ENCODE data around the gene HTR1E.

GRCh38 chr6:87016772-87017171, 79.4 kb downstream of the HTR1E start:
- TF ChIP-seq CTCF (conservative IDR thresholded peaks at IDR 0.05 in 1 of 2, IDR thresholded peaks at IDR 0.05 in 1 of 2; ENCODE audit: low read depth in 1 of 2, low read length in 2 of 2), result no peak
- no peak for TF ChIP-seq EZH2 (IDR thresholded peaks at IDR 0.05; ENCODE audit: low read length, missing control alignments)
